Measurements from ENCODE around the gene C10orf71.

DNA sequence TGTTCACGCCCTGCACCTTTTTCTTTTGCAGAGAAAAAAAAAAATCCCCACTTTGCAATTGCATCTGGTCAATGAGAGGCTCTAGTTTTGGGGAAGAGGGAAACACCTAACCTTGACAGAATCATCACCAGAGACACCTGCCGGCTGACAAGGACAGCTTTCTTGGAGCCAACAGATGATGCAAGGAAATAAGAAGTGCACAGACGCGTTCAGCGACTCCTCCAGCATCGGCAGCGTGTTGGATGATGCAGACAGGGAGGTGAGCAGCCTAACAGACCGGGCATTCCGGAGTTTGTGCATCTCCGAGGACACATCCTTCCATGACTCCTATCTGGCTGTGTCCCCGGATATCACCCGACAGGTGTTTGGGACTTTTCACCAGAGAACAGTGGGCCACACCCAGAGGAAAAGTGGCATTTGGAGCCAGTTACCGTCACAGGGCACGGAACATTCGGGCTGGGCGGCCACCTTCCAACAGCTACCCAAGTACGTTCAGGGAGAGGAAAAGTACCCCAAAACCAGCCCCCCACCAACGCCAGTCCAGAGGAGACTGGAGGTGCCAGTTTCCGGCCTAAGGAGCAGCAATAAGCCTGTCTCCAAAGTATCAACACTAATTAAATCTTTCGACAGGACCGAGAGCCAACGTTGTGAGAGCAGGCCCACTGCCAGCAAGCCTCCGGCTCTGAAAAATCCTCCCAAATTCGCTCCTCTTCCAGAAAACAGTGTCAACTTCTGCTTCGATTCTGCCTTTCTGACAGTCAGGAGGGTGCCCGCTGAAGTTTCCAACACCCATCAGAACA is 23.6 kb downstream of the C10orf71 start:
- TF ChIP-seq FOXM1 (IDR thresholded peaks at IDR 0.05; ENCODE audit: borderline replicate concordance, low read depth): no peak
- TF ChIP-seq, protein P1, sequence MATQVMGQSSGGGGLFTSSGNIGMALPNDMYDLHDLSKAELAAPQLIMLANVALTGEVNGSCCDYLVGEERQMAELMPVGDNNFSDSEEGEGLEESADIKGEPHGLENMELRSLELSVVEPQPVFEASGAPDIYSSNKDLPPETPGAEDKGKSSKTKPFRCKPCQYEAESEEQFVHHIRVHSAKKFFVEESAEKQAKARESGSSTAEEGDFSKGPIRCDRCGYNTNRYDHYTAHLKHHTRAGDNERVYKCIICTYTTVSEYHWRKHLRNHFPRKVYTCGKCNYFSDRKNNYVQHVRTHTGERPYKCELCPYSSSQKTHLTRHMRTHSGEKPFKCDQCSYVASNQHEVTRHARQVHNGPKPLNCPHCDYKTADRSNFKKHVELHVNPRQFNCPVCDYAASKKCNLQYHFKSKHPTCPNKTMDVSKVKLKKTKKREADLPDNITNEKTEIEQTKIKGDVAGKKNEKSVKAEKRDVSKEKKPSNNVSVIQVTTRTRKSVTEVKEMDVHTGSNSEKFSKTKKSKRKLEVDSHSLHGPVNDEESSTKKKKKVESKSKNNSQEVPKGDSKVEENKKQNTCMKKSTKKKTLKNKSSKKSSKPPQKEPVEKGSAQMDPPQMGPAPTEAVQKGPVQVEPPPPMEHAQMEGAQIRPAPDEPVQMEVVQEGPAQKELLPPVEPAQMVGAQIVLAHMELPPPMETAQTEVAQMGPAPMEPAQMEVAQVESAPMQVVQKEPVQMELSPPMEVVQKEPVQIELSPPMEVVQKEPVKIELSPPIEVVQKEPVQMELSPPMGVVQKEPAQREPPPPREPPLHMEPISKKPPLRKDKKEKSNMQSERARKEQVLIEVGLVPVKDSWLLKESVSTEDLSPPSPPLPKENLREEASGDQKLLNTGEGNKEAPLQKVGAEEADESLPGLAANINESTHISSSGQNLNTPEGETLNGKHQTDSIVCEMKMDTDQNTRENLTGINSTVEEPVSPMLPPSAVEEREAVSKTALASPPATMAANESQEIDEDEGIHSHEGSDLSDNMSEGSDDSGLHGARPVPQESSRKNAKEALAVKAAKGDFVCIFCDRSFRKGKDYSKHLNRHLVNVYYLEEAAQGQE (IDR thresholded peaks at IDR 0.05; ENCODE audit: low read depth): no peak
- TF ChIP-seq YY1 (IDR thresholded peaks at IDR 0.05; ENCODE audit: low read depth): no peak
- no peak for TF ChIP-seq TAF1 (IDR thresholded peaks at IDR 0.05; ENCODE audit: low read depth)
